Adrenal gland (tissue), 12 donors: ENCODE data around the gene CGB1. TPM values are rescaled to one million over a fixed set of nuclear protein-coding genes. Genes with fewer than 3 reads are reported as not detected.
"Not testable (repeated sequence)": the region's sequence is repeated elsewhere in the genome, so short reads cannot be mapped to it uniquely, and the experiment has no call there.

ENCODE experiments used
- DNase-seq, 7 donors: peaks; one replicate each; pipeline ENCODE4 v3.0.0-alpha.2; 2019 to 2020
- H3K27ac ChIP-seq, 5 donors: fragments of 200-600 bp; sonication (generic) in 4 of 5; 1 replicate in 3 of 5; 2 replicates in 2 of 5; pipeline versions ENCODE4 v1.5.1 to v1.8.0; 2016 to 2020; ENCODE audit warnings: mild to moderate bottlenecking in 1 of 5
- H3K27me3 ChIP-seq: fragments of 200-600 bp; 2 replicates; pipeline ENCODE4 v1.8.0; 2021
- H3K36me3 ChIP-seq, 2 donors: fragments of 200-600 bp; replicated peaks in 1 of 2; 1 replicate in 1 of 2; 2 replicates in 1 of 2; pipeline versions ENCODE4 v1.5.1 to v1.8.0; 2018 to 2022
- H3K4me1 ChIP-seq, 2 donors: fragments of 200-600 bp; replicated peaks in 1 of 2; 1 replicate in 1 of 2; 2 replicates in 1 of 2; pipeline versions ENCODE4 v1.5.1 to v1.8.0; 2018 to 2021
- H3K4me3 ChIP-seq, 4 donors: fragments of 200-600 bp; sonication (generic) in 3 of 4; one replicate each; pipeline ENCODE4 v1.5.1; 2016 to 2018
- H3K9me3 ChIP-seq, 3 donors: fragments of 200-600 bp; sonication (generic) in 1 of 3; replicated peaks in 1 of 3; 1 replicate in 2 of 3; 2 replicates in 1 of 3; pipeline versions ENCODE4 v1.5.1 to v1.8.0; 2016 to 2021
- POLR2A ChIP-seq, 2 donors: fragments of 450-650 bp; IDR thresholded peaks; one replicate each; pipeline ENCODE4 v1.6.1; 2017; ENCODE audit warnings: antibody characterized with exemption in 2 of 2, mild to moderate bottlenecking in 2 of 2, moderate library complexity in 1 of 2
- WGBS, 4 donors: extraction: QIAGEN DNeasy Blood & Tissue Kit in 2 of 4; methylation state at CpG; one replicate each; pipeline versions ENCODE4 v1.1.5 to v1.1.7; 2013 to 2017; 5-methylcytosine and 5-hydroxymethylcytosine counted together
- intact Hi-C, 2 donors: fragments of 100-400 bp; cut with DNase I; formaldehyde crosslinking; loops; one replicate each; pipeline versions ENCODE4 v1.14.1 to v1.15.0; 2022 to 2023
- polyA plus RNA-seq, 3 donors: library from polyadenylated mRNA; stranded (reverse); fragments of 200-250 nt in 2 of 3; fragments of 350-450 nt in 1 of 3; fragmentation: Illumina TruSeq in 1 of 3; extraction: RNeasy Lipid Tissue Mini Kit (QIAGEN cat#74804) in 1 of 3; gene quantifications; one replicate each; pipeline ENCODE4 v1.2.3, GENCODE V29; 2013 to 2014
- total RNA-seq, 9 donors: library from RNA; depleted of rRNA in 4 of 9; stranded (reverse); fragments of >200 nt in 4 of 9; fragments of 120-200 nt in 1 of 9; fragmentation: NEBNext Ultra II Directional in 1 of 9; extraction: Animal tissue kit (Norgen Biotek cat#: 25700) in 1 of 9; gene quantifications; one replicate each; pipeline versions ENCODE4 v1.1.0 to v1.2.4, GENCODE V29; 2013 to 2023
- TF ChIP-seq, protein P1 (sequence below), 6 experiments: fragments of 450-650 bp in 4 of 6; fragments of 200-600 bp in 2 of 6; sonication (generic) in 1 of 6; IDR thresholded peaks; 1 replicate in 5 of 6; 2 replicates in 1 of 6; pipeline versions ENCODE4 v1.5.1 to v1.8.0; 2016 to 2021; ENCODE audit warnings: antibody characterized with exemption in 6 of 6, mild to moderate bottlenecking in 2 of 6, moderate library complexity in 1 of 6
- donor health status: healthy with polysubstance abuse.
- donor health status: Bipolar disorder and iron deficiency.
- donor health status: DM: yes; HTN: yes; CAD: no.
- donor health status: DM: no; HTN: no; CAD: no.
- donor health status: DM: no; HTN: no; CAD: no.
- donor health status: DM: yes; HTN: yes; CAD: no.

The CGB1 gene
- total and polyA plus RNA-seq, 12 donors = 0.53 TPM; not detected in 11

DNA sequence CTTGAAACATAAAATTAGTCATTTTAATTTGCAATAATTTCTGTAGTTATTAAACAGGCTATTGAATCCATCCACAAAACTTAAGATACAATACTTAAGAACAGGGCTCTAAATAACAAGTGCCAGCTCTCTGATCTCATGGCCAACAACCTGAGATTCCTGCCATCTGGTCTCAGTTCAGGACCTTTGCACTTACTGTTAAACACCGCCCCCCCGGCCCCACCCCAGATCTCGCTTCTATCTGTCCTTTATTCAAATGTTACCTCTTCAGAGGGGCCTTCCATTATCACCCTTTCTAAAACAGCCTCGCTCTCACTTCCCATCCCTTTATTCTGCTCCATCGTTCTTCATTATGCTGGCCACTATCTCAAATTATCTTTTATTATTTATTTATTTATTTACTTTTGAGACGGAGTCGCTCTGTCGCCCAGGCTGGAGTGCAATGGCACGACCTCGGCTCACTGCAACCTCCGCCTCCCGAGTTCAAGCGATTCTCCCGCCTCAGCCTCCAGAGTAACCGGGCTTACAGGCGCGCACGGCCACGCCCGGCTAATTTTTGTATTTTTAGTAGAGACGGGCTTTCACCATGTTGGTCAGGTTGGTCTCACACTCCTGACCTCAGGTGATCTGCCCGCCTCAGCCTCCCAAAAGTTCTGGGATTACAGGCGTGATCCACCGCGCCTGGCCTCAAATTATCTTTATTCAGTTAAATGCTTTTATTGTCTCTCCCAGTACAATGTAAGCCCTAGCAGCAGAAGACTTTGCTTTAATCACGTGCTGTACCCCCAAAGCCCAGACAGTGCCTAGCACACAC, 47.7 kb upstream of the CGB1 start:
- peak overlapping the region; percentile 43 to 91 (median 88) for H3K27ac ChIP-seq
- H3K36me3 ChIP-seq = peaks cover 0 to 18% of the 10 kb centered on the region in 2 donors
- H3K9me3 ChIP-seq = no peaks in the 10 kb centered on the region
- peak overlapping the region in 1 of 4 donors; percentile 68 for H3K4me3 ChIP-seq
- intact Hi-C loops = no loop called here
- no peaks in the 10 kb centered on the region for H3K27me3 ChIP-seq
- DNase-seq = no peak
- 63 to 69% (median 67%) methylated on average over 25 to 26 of the region's 26 CpGs for WGBS, 4 donors
- peaks cover 10 to 32% of the 10 kb centered on the region in 2 donors for H3K4me1 ChIP-seq
- TF ChIP-seq, protein P1, sequence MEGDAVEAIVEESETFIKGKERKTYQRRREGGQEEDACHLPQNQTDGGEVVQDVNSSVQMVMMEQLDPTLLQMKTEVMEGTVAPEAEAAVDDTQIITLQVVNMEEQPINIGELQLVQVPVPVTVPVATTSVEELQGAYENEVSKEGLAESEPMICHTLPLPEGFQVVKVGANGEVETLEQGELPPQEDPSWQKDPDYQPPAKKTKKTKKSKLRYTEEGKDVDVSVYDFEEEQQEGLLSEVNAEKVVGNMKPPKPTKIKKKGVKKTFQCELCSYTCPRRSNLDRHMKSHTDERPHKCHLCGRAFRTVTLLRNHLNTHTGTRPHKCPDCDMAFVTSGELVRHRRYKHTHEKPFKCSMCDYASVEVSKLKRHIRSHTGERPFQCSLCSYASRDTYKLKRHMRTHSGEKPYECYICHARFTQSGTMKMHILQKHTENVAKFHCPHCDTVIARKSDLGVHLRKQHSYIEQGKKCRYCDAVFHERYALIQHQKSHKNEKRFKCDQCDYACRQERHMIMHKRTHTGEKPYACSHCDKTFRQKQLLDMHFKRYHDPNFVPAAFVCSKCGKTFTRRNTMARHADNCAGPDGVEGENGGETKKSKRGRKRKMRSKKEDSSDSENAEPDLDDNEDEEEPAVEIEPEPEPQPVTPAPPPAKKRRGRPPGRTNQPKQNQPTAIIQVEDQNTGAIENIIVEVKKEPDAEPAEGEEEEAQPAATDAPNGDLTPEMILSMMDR (IDR thresholded peaks at IDR 0.05) = no peak
- no peak for TF ChIP-seq POLR2A (IDR thresholded peaks at IDR 0.05)

DNA sequence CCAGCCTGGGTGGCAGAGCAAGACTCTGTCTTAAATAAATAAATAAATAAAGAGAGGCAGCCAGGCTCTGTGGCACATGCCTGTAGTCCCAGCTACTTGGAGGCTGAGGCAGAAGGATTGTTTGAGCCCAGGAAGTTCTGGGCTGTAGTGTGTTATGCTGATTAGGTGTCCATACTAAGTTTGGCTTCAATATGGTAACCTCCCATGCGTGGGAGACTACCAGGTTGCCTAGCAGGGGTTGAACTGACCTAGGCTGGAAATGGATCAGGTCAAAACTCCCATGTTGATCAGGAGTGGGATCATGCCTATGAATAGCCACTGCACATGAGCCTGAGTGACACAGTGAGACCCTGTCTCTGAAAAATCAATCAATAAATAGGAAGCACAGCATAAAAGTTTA, 44.6 kb upstream of the CGB1 start:
- H3K27ac ChIP-seq = no peak overlapping the region
- no peaks in the 10 kb centered on the region for H3K9me3 ChIP-seq
- 86 to 94% (median 89%) methylated on average over 1 of the region's 1 CpG for whole genome bisulfite sequencing, 4 donors
- H3K4me1 ChIP-seq = peaks cover 4 to 9% of the 10 kb centered on the region in 2 donors
- intact Hi-C loops = no loop called here
- no peaks in the 10 kb centered on the region for H3K36me3 ChIP-seq
- H3K4me3 ChIP-seq = no peak overlapping the region
- TF ChIP-seq, protein P1 (IDR thresholded peaks at IDR 0.05) = no peak
- no peak for TF ChIP-seq POLR2A (IDR thresholded peaks at IDR 0.05)
- DNase-seq = no peak
- H3K27me3 ChIP-seq = no peaks in the 10 kb centered on the region

DNA sequence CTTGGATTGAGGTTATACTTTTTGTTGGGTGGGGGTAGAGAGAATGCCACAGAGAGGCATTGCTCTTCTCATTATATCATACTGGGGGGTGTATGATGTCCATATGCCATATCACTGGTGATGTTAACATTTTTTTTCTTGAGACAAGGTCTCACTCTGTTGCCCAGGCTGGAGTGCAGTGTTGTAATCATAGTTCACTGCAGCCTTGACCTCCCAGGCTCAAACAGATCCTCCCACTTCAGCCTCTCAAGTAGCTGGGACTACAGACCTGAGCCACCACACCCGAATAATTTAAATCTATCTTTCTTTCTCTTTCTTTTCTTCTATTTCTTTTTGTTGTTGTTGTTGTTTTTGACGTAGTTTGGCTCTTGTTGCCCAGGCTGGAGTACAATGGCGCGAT, 43.7 kb upstream of the CGB1 start:
- peak in 1 of 7 donors; percentile 33 for DNase-seq
- Histone ChIP-seq H3K4me3 (no peak overlapping the region), H3K27me3 (no peaks in the 10 kb centered on the region), H3K9me3 (no peaks in the 10 kb centered on the region), H3K4me1 (peaks cover 0 to 5% of the 10 kb centered on the region in 2 donors), H3K27ac (no peak overlapping the region), H3K36me3 (no peaks in the 10 kb centered on the region)
- WGBS, 4 donors = 63 to 87% (median 80%) methylated on average over 4 of the region's 4 CpGs
- intact Hi-C loops = no loop called here
- TF ChIP-seq POLR2A (IDR thresholded peaks at IDR 0.05) = no peak
- TF ChIP-seq, protein P1 (IDR thresholded peaks at IDR 0.05) = no peak

DNA sequence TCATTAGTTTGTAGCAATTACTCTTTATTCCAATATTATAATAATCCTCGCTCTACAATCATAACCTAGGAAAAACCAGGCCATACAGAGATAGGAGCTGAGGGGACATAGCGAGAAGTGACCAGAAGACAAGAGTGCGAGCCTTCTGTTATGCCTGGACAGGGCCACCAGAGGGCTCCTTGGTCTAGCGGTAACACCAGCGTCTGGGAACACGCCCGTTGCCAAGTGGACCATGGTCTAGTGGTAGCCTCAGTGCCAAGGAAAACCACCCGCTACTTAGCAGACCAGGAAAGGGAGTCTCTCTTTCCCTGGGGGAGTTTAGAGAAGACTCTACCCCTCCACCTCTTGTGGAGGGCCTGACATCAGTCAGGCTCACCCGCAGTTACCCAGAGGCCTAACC, 38.2 kb upstream of the CGB1 start:
- TF ChIP-seq, protein P1 (IDR thresholded peaks at IDR 0.05) = peak; percentile 48 to 86 (median 78)
- not testable (repeated sequence) for H3K36me3 ChIP-seq, H3K27ac ChIP-seq, H3K4me3 ChIP-seq, H3K4me1 ChIP-seq, H3K9me3 ChIP-seq
- WGBS, 4 donors = 14 to 40% (median 15%) methylated on average over 2 to 9 of the region's 9 CpGs
- intact Hi-C loops = loop anchor here in 1 of 2 donors (5.0 to 10.0 kb wide), 2 partner anchors 82 to 140 kb away; partner anchors contain the start of genes HRC and TRPM4
- DNase-seq = peak; percentile 63 to 90 (median 83)
- H3K27me3 ChIP-seq = peaks cover 43% of the 10 kb centered on the region
